ENCODE data around the gene PTPRT.

GRCh38 chr20:42130810-42131596 lies 1058.7 kb downstream of the PTPRT start:
- TF ChIP-seq CTCF (IDR thresholded peaks at IDR 0.05) (no peak), POLR2AphosphoS5 (IDR thresholded peaks at IDR 0.05) (no peak)

All from suprapubic skin (tissue), 3 donors.